SK-N-MC (cell line): ENCODE data around the gene SLC15A3.

Experiments used
- DNase-seq: peaks from one replicate; pipeline ENCODE4 v3.0.0-alpha.2; 2011; ENCODE audit warnings: low read depth, low spot score
- H3K27ac ChIP-seq: fragments of 200-600 bp; sonication (generic); 2 replicates; pipeline ENCODE4 v1.5.1; 2016; ENCODE audit warnings: mixed run types
- H3K36me3 ChIP-seq: fragments of 200-600 bp; sonication (generic); 2 replicates; pipeline ENCODE4 v1.6.1; 2017; ENCODE audit warnings: antibody characterized with exemption, low read length, mixed read lengths; ENCODE audit not compliant: insufficient read depth
- H3K4me3 ChIP-seq: fragments of 200-600 bp; sonication (generic); 2 replicates; pipeline ENCODE4 v1.5.1; 2016
- H3K9ac ChIP-seq: fragments of 200-600 bp; sonication (generic); 2 replicates; pipeline ENCODE4 v1.8.0; 2017; ENCODE audit warnings: mixed run types, mixed read lengths; ENCODE audit not compliant: insufficient read length
- H3K9me3 ChIP-seq: fragments of 200-600 bp; sonication (generic); 2 replicates; pipeline ENCODE4 v1.6.1; 2017; ENCODE audit warnings: low read depth, mild to moderate bottlenecking, antibody characterized with exemption, low read length, moderate library complexity, mixed read lengths
- EZH2 ChIP-seq: fragments of 200-600 bp; sonication (generic); IDR thresholded peaks from one replicate; pipeline ENCODE4 v1.6.1; 2017; ENCODE audit warnings: antibody characterized with exemption
- FOXP2 ChIP-seq: optimal IDR thresholded peaks from 2 replicates; pipeline ENCODE3; 2011; ENCODE audit warnings: mild to moderate bottlenecking, moderate library complexity; ENCODE audit not compliant: insufficient read depth; ENCODE audit errors: extremely low read length, control extremely low read depth
- POLR2AphosphoS5 ChIP-seq: IDR thresholded peaks from 2 replicates; pipeline ENCODE4 v1.6.1; 2012; ENCODE audit warnings: mild to moderate bottlenecking, low read depth, low read length, borderline replicate concordance

Gene SLC15A3

GRCh38 chr11:60897496-60897895, 54.5 kb downstream of the SLC15A3 start:
- Histone ChIP-seq H3K9me3 (no peaks in the 10 kb centered on the region), H3K27ac (no peak overlapping the region), H3K36me3 (peaks cover 91% of the 10 kb centered on the region), H3K4me3 (no peak overlapping the region), H3K9ac (no peak overlapping the region)
- DNase-seq: no peak
- no peak for TF ChIP-seq FOXP2
- no peak for TF ChIP-seq POLR2AphosphoS5

- Histone ChIP-seq H3K36me3 (peaks cover 89% of the 10 kb centered on the region), H3K27ac (no peak overlapping the region), H3K9ac (no peak overlapping the region), H3K9me3 (no peaks in the 10 kb centered on the region), H3K4me3 (no peak overlapping the region)
- DNase-seq: no peak
- TF ChIP-seq FOXP2: no peak
- no peak for TF ChIP-seq POLR2AphosphoS5
- TF ChIP-seq EZH2: no peak
Observed at GRCh38 chr11:60895687-60896086, 56.3 kb downstream of the SLC15A3 start.

GRCh38 chr11:60891103-60891741, 60.8 kb downstream of the SLC15A3 start:
- Histone ChIP-seq H3K4me3 (no peak overlapping the region), H3K9me3 (no peaks in the 10 kb centered on the region), H3K9ac (no peak overlapping the region), H3K27ac (no peak overlapping the region), H3K36me3 (peaks cover 58% of the 10 kb centered on the region)
- no peak for TF ChIP-seq POLR2AphosphoS5
- TF ChIP-seq FOXP2: no peak
- no peak for DNase-seq

- no peak overlapping the region for H3K4me3 ChIP-seq
- no peak for DNase-seq
- no peak overlapping the region for H3K9ac ChIP-seq
- H3K9me3 ChIP-seq: no peaks in the 10 kb centered on the region
- no peak for TF ChIP-seq FOXP2
- TF ChIP-seq POLR2AphosphoS5: no peak
- TF ChIP-seq EZH2: no peak
- H3K27ac ChIP-seq: no peak overlapping the region
- peaks cover 53% of the 10 kb centered on the region for H3K36me3 ChIP-seq
Observed at GRCh38 chr11:60890696-60891095, 61.3 kb downstream of the SLC15A3 start.

GRCh38 chr11:60889869-60890311, 62.1 kb downstream of the SLC15A3 start:
- H3K9ac ChIP-seq: no peak overlapping the region

GRCh38 chr11:60887556-60887955, 64.4 kb downstream of the SLC15A3 start:
- no peak overlapping the region for H3K4me3 ChIP-seq
- H3K9me3 ChIP-seq: no peaks in the 10 kb centered on the region
- no peak for DNase-seq
- TF ChIP-seq POLR2AphosphoS5 (no peak), FOXP2 (no peak), EZH2 (no peak)
- H3K27ac ChIP-seq: no peak overlapping the region
- H3K36me3 ChIP-seq: peaks cover 29% of the 10 kb centered on the region
- no peak overlapping the region for H3K9ac ChIP-seq

More at GRCh38 chr11:60889869-60890311, 62.1 kb downstream of the SLC15A3 start:
- H3K9me3 ChIP-seq: no peaks in the 10 kb centered on the region
- DNase-seq: no peak
- TF ChIP-seq POLR2AphosphoS5: no peak
- no peak for TF ChIP-seq FOXP2
- TF ChIP-seq EZH2: no peak
- no peak overlapping the region for H3K27ac ChIP-seq
- peaks cover 45% of the 10 kb centered on the region for H3K36me3 ChIP-seq
- H3K4me3 ChIP-seq: no peak overlapping the region
